Liver (tissue), 3 donors: ENCODE results near the gene OGDHL.

ENCODE experiments used
- FOXA1 ChIP-seq: IDR thresholded peaks from 2 replicates; pipeline ENCODE4 v1.6.1; 2016; ENCODE audit warnings: antibody characterized with exemption
- GABPA ChIP-seq, 2 donors: IDR thresholded peaks in 1 of 2; conservative IDR thresholded peaks in 1 of 2; 2 replicates each; pipeline ENCODE4 v1.6.1; 2016; ENCODE audit warnings: antibody characterized with exemption in 2 of 2, mild to moderate bottlenecking in 1 of 2, moderate library complexity in 1 of 2
- NR2F2 ChIP-seq: IDR thresholded peaks from 2 replicates; pipeline ENCODE4 v1.6.1; 2016; ENCODE audit warnings: antibody characterized with exemption
- RAD21 ChIP-seq, 2 donors: IDR thresholded peaks; 2 replicates each; pipeline ENCODE4 v1.6.1; 2016; ENCODE audit warnings: antibody characterized with exemption in 2 of 2, mild to moderate bottlenecking in 2 of 2
- SP1 ChIP-seq: IDR thresholded peaks from 2 replicates; pipeline ENCODE4 v1.6.1; 2018; ENCODE audit warnings: antibody characterized with exemption, mild to moderate bottlenecking
- TAF1 ChIP-seq: conservative IDR thresholded peaks from 2 replicates; pipeline ENCODE4 v1.6.1; 2016; ENCODE audit warnings: antibody characterized with exemption, mild to moderate bottlenecking
- TF ChIP-seq, protein P1 (sequence below): fragments of 150-350 bp; IDR thresholded peaks from 2 replicates; pipeline ENCODE4 v1.5.1; 2017; ENCODE audit warnings: improper control_type of control experiment, low read depth, low read length; ENCODE audit not compliant: missing input control
- donor health status: healthy.
- donor health status: healthy.

DNA sequence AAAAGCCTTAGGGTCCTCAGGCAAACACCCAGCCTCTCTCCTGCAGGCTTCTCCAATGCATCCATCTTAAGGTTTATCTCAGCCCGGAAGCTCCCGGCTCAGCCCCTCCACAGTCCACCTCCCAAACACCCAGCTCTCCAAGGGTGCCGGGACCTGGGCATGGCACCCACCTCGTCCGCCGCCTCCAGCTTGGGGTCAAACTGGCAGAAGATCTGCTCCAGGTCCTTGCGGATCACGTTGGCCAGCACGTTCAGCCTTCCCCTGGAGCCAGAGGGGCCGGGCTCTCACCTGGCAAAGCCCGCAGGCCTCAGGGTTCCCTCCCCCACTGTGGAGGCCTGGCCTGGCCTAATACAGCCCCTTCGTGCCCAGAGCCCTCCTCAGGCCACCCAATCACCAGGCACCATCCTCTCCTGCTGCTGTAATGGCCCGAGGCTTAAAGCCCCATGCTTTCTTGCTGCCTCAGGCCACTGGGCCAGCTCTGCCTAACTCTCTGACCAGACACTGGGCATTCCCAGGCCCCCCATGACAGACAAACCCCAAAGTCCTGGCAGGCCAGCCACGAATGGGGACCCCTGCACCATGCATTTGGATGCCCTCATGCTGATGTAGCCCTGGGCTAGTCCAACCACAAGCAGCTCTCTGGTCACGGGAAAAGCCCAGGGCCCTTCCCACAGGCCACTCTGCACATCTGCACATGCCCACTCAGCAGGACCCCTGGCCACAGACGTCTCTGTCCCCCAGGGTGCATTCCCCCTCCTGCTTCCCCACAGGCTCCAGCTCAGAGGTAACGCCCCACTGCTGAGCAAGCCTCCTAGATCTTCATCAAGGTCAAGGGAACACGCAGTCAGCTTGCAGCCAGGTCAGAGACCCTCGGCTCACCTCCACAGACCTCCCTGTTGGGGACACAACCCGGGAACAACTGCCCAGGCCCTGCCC is 12.3 kb downstream of the OGDHL start:
- no peak for TF ChIP-seq RAD21 (IDR thresholded peaks at IDR 0.05)
- TF ChIP-seq, protein P1, sequence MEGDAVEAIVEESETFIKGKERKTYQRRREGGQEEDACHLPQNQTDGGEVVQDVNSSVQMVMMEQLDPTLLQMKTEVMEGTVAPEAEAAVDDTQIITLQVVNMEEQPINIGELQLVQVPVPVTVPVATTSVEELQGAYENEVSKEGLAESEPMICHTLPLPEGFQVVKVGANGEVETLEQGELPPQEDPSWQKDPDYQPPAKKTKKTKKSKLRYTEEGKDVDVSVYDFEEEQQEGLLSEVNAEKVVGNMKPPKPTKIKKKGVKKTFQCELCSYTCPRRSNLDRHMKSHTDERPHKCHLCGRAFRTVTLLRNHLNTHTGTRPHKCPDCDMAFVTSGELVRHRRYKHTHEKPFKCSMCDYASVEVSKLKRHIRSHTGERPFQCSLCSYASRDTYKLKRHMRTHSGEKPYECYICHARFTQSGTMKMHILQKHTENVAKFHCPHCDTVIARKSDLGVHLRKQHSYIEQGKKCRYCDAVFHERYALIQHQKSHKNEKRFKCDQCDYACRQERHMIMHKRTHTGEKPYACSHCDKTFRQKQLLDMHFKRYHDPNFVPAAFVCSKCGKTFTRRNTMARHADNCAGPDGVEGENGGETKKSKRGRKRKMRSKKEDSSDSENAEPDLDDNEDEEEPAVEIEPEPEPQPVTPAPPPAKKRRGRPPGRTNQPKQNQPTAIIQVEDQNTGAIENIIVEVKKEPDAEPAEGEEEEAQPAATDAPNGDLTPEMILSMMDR = no peak
- TF ChIP-seq NR2F2 = no peak
- no peak for TF ChIP-seq GABPA (IDR thresholded peaks at IDR 0.05 in 1 of 2, conservative IDR thresholded peaks at IDR 0.05 in 1 of 2)
- TF ChIP-seq FOXA1 = no peak
- no peak for TF ChIP-seq TAF1
- no peak for TF ChIP-seq SP1
